Activated T-cell treated with anti-CD3 and anti-CD28 coated beads, Interleukin-2, amount 50 U/mL, for 4 hours (primary cell): ENCODE results near the gene EHD3. TPM values are rescaled to one million over a fixed set of nuclear protein-coding genes. Genes with fewer than 3 reads are reported as not detected.

Experiments
- ATAC-seq, 2 donors: fragments of 200-7000 bp; cut with Tn5 transposase; one replicate each; pipeline ENCODE4 v1.10.0; 2021
- DNase-seq: peaks from one replicate; pipeline ENCODE4 v3.0.0-alpha.2; 2020
- H3K27me3 Mint-ChIP-seq: one replicate; pipeline ENCODE4 v1.8.0; 2021; ENCODE audit warnings: low read depth, mixed read lengths
- H3K36me3 Mint-ChIP-seq: one replicate; pipeline ENCODE4 v1.8.0; 2022; ENCODE audit warnings: mixed read lengths; ENCODE audit not compliant: insufficient read depth
- H3K4me1 Mint-ChIP-seq: one replicate; pipeline ENCODE4 v1.8.0; 2021; ENCODE audit warnings: low read depth, mixed read lengths
- H3K4me3 Mint-ChIP-seq: one replicate; pipeline ENCODE4 v1.8.0; 2021; ENCODE audit warnings: mild to moderate bottlenecking, moderate library complexity, mixed read lengths
- H3K9me3 Mint-ChIP-seq: one replicate; pipeline ENCODE4 v1.8.0; 2021; ENCODE audit warnings: mixed read lengths
- total RNA-seq, 3 donors: library from RNA; stranded (reverse); gene quantifications; one replicate each; pipeline ENCODE4 v1.2.1, GENCODE V29; 2021

The EHD3 gene
- total RNA-seq, 3 donors from 2014 or later, result 1.8 to 2.2 (median 2.2) TPM

GRCh38 chr2:31236433-31237205 is 2.7 kb downstream of the EHD3 start:
- no peak overlapping the region for H3K4me3 Mint-ChIP-seq
- peaks cover 16% of the 10 kb centered on the region for H3K4me1 Mint-ChIP-seq
- ATAC-seq (no peak), DNase-seq (no peak)
- no peaks in the 10 kb centered on the region for H3K27me3 Mint-ChIP-seq
- H3K9me3 Mint-ChIP-seq, result no peaks in the 10 kb centered on the region
- no peaks in the 10 kb centered on the region for H3K36me3 Mint-ChIP-seq

GRCh38 chr2:31237348-31238017 is 3.5 kb downstream of the EHD3 start:
- peaks cover 16% of the 10 kb centered on the region for H3K4me1 Mint-ChIP-seq
- ATAC-seq (no peak), DNase-seq (no peak)
- no peak overlapping the region for H3K4me3 Mint-ChIP-seq
- no peaks in the 10 kb centered on the region for H3K27me3 Mint-ChIP-seq
- H3K9me3 Mint-ChIP-seq, result no peaks in the 10 kb centered on the region
- no peaks in the 10 kb centered on the region for H3K36me3 Mint-ChIP-seq

- DNase-seq (no peak), ATAC-seq (no peak)
- no peaks in the 10 kb centered on the region for H3K36me3 Mint-ChIP-seq
- no peaks in the 10 kb centered on the region for H3K27me3 Mint-ChIP-seq
- H3K4me3 Mint-ChIP-seq, result no peak overlapping the region
- H3K9me3 Mint-ChIP-seq, result no peaks in the 10 kb centered on the region
- peaks cover 11% of the 10 kb centered on the region for H3K4me1 Mint-ChIP-seq
Measured at GRCh38 chr2:31238126-31238905, 4.4 kb downstream of the EHD3 start.

GRCh38 chr2:31238906-31239592 is 5.1 kb downstream of the EHD3 start:
- Mint-ChIP-seq H3K4me3 (no peak overlapping the region), H3K36me3 (peaks cover under 1% of the 10 kb centered on the region), H3K27me3 (no peaks in the 10 kb centered on the region), H3K9me3 (no peaks in the 10 kb centered on the region), H3K4me1 (peaks cover 7% of the 10 kb centered on the region)
- no peak for ATAC-seq
- DNase-seq, result no peak

GRCh38 chr2:31239593-31240177 is 5.7 kb downstream of the EHD3 start:
- no peak for ATAC-seq
- no peak for DNase-seq
- peaks cover 6% of the 10 kb centered on the region for H3K36me3 Mint-ChIP-seq
- H3K4me1 Mint-ChIP-seq, result peaks cover 7% of the 10 kb centered on the region
- no peaks in the 10 kb centered on the region for H3K9me3 Mint-ChIP-seq
- H3K4me3 Mint-ChIP-seq, result no peak overlapping the region
- H3K27me3 Mint-ChIP-seq, result no peaks in the 10 kb centered on the region

- no peak for ATAC-seq
- H3K4me1 Mint-ChIP-seq, result no peaks in the 10 kb centered on the region
- no peaks in the 10 kb centered on the region for H3K27me3 Mint-ChIP-seq
- no peak for DNase-seq
- no peaks in the 10 kb centered on the region for H3K9me3 Mint-ChIP-seq
- peaks cover 6% of the 10 kb centered on the region for H3K36me3 Mint-ChIP-seq
- H3K4me3 Mint-ChIP-seq, result no peak overlapping the region
Measured at GRCh38 chr2:31240381-31241365, 6.7 kb downstream of the EHD3 start.

GRCh38 chr2:31241625-31242270 is 7.8 kb downstream of the EHD3 start:
- ATAC-seq (no peak), DNase-seq (no peak)
- H3K27me3 Mint-ChIP-seq, result no peaks in the 10 kb centered on the region
- no peaks in the 10 kb centered on the region for H3K4me1 Mint-ChIP-seq
- H3K4me3 Mint-ChIP-seq, result no peak overlapping the region
- peaks cover 6% of the 10 kb centered on the region for H3K36me3 Mint-ChIP-seq
- no peaks in the 10 kb centered on the region for H3K9me3 Mint-ChIP-seq

GRCh38 chr2:31243053-31243452 is 9.1 kb downstream of the EHD3 start:
- Mint-ChIP-seq H3K4me1 (no peaks in the 10 kb centered on the region), H3K27me3 (no peaks in the 10 kb centered on the region), H3K4me3 (no peak overlapping the region), H3K36me3 (peaks cover 10% of the 10 kb centered on the region), H3K9me3 (no peaks in the 10 kb centered on the region)
- ATAC-seq, result no peak
- DNase-seq, result no peak

GRCh38 chr2:31244101-31244500 is 10.1 kb downstream of the EHD3 start:
- H3K27me3 Mint-ChIP-seq, result no peaks in the 10 kb centered on the region
- H3K9me3 Mint-ChIP-seq, result no peaks in the 10 kb centered on the region
- H3K4me3 Mint-ChIP-seq, result no peak overlapping the region
- H3K36me3 Mint-ChIP-seq, result peaks cover 13% of the 10 kb centered on the region
- ATAC-seq (no peak), DNase-seq (no peak)
- H3K4me1 Mint-ChIP-seq, result no peaks in the 10 kb centered on the region

- DNase-seq, result no peak
- H3K9me3 Mint-ChIP-seq, result no peaks in the 10 kb centered on the region
- ATAC-seq, result no peak
- peaks cover 13% of the 10 kb centered on the region for H3K36me3 Mint-ChIP-seq
- H3K4me1 Mint-ChIP-seq, result no peaks in the 10 kb centered on the region
- no peaks in the 10 kb centered on the region for H3K27me3 Mint-ChIP-seq
- H3K4me3 Mint-ChIP-seq, result no peak overlapping the region
Measured at GRCh38 chr2:31246184-31246852, 12.4 kb downstream of the EHD3 start.

- no peaks in the 10 kb centered on the region for H3K27me3 Mint-ChIP-seq
- ATAC-seq (no peak), DNase-seq (no peak)
- peaks cover 13% of the 10 kb centered on the region for H3K36me3 Mint-ChIP-seq
- no peak overlapping the region for H3K4me3 Mint-ChIP-seq
- H3K9me3 Mint-ChIP-seq, result no peaks in the 10 kb centered on the region
- H3K4me1 Mint-ChIP-seq, result no peaks in the 10 kb centered on the region
Measured at GRCh38 chr2:31247711-31248110, 13.8 kb downstream of the EHD3 start.

- H3K4me3 Mint-ChIP-seq, result no peak overlapping the region
- H3K9me3 Mint-ChIP-seq, result no peaks in the 10 kb centered on the region
- ATAC-seq (no peak), DNase-seq (no peak)
- H3K36me3 Mint-ChIP-seq, result peaks cover 13% of the 10 kb centered on the region
- no peaks in the 10 kb centered on the region for H3K4me1 Mint-ChIP-seq
- no peaks in the 10 kb centered on the region for H3K27me3 Mint-ChIP-seq
Measured at GRCh38 chr2:31248139-31248538, 14.2 kb downstream of the EHD3 start.
